Measurements from ENCODE around the gene SRP14.

Gene SRP14

GRCh38 chr15:39990706-39991105 is 48.3 kb downstream of the SRP14 start:
- Histone ChIP-seq H3K4me3 (ENCODE audit: low read length) (no peak overlapping the region), H3K4me1 (ENCODE audit: control insufficient read depth, insufficient read depth, low read length) (no peaks in the 10 kb centered on the region), H3K9me3 (ENCODE audit: control insufficient read depth, low read length) (no peaks in the 10 kb centered on the region), H3K27me3 (replicated peaks; ENCODE audit: control insufficient read depth, insufficient read depth, low read length) (no peaks in the 10 kb centered on the region), H3K36me3 (ENCODE audit: control insufficient read depth, insufficient read depth, low read length, severe bottlenecking) (peaks cover 89% of the 10 kb centered on the region), H3K9ac (ENCODE audit: low read length) (no peak overlapping the region)
- no peak for DNase-seq (ENCODE audit: low read depth)

DNA sequence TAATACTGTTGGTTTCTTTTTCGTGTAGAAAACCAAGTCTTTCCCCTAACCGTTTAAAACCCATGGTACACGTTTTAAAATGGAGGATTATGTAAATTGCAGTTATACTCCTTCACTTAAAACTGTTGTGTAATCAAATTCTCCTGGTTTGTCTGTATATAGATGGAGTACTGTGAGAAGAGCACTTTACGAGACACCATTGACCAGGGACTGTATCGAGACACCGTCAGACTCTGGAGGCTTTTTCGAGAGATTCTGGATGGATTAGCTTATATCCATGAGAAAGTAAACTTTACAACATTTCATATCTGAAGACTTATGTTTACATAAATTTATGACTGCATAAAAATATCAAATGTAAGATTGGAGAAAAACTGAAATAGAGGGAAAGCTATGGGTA is 51.2 kb downstream of the SRP14 start:
- Histone ChIP-seq H3K4me1 (ENCODE audit: control insufficient read depth, insufficient read depth, low read length) (no peaks in the 10 kb centered on the region), H3K27me3 (replicated peaks; ENCODE audit: control insufficient read depth, insufficient read depth, low read length) (no peaks in the 10 kb centered on the region), H3K4me3 (ENCODE audit: low read length) (no peak overlapping the region), H3K36me3 (ENCODE audit: control insufficient read depth, insufficient read depth, low read length, severe bottlenecking) (peaks cover 66% of the 10 kb centered on the region), H3K9me3 (ENCODE audit: control insufficient read depth, low read length) (no peaks in the 10 kb centered on the region), H3K9ac (ENCODE audit: low read length) (no peak overlapping the region)
- no peak for DNase-seq (ENCODE audit: low read depth)
